NCI-H460 (cell line): ENCODE data around the gene POTEI. TPM values are rescaled to one million over a fixed set of nuclear protein-coding genes. Genes with fewer than 3 reads are reported as not detected.
"Not testable (repeated sequence)": the region's sequence is repeated elsewhere in the genome, so short reads cannot be mapped to it uniquely, and the experiment has no call there.

Experiments
- DNase-seq: peaks from one replicate; pipeline ENCODE4 v3.0.0-alpha.2; 2016; ENCODE audit warnings: low read depth; ENCODE audit errors: extremely low read depth
- polyA plus RNA-seq: library from polyadenylated mRNA; depleted of rRNA; stranded (reverse); fragments of >200 nt; gene quantifications from 2 replicates; pipeline ENCODE4 v1.2.3, GENCODE V29; 2014; cell fraction: nucleus; rRNA removed
- total RNA-seq: library from RNA; depleted of rRNA; stranded (reverse); fragments of >200 nt; shearing (Covaris generic); gene quantifications from 2 replicates; pipeline ENCODE4 v1.2.3, GENCODE V29; 2014; rRNA removed

The POTEI gene
- not detected in 2 replicates for total RNA-seq
- polyA plus RNA-seq, result not detected in 2 replicates

- DNase-seq, result not testable (repeated sequence)
Observed at GRCh38 chr2:130509228-130509627, at the start of gene POTEI. Gene POTEI (minus strand): TSS chr2:130509328. CDS start chr2:130509235, 93 bp downstream.

GRCh38 chr2:130556441-130556840 lies 47.3 kb upstream of the POTEI start:
- not testable (repeated sequence) for DNase-seq

DNA sequence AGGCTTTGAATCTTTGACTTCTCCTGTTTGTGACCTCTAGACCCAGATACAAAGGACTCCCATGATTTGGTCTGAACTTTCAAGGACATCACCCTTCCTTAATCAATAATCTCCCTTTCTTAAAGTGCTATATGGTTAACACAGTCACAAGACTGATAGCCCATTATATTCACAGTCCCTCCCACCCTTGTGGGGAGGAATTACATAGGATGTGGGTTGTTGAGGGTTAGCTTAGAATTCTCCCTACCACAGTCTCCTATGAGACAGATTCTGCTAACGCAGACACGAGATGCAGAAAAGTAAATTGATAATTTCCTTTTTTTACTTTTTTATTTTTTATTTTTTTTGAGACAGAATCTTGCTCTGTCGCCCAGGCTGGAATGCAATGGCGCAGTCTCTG lies 45.0 kb upstream of the POTEI start:
- not testable (repeated sequence) for DNase-seq

GRCh38 chr2:130549475-130549874 lies 40.3 kb upstream of the POTEI start:
- not testable (repeated sequence) for DNase-seq

- DNase-seq, result not testable (repeated sequence)
Observed at GRCh38 chr2:130548418-130548817, 39.3 kb upstream of the POTEI start.

DNA sequence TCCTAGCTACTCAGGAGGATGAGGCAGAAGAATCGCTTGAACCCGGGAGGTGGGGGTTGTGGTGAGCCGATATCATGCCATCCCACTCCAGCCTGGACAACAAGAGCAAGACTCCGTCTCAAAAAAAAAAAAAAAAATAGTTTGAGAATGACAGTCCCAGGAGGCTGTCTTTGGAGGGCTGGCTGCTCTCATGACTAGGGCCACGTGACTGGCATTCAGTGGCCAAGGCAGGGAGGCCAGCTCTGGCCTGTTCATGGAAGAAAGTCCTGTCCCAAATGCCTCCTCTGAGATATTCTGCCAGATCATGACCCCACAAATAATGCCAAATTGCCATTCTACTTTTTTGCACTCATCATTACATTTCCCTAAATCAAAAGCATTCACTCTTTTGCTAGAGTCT lies 35.9 kb upstream of the POTEI start:
- not testable (repeated sequence) for DNase-seq

DNA sequence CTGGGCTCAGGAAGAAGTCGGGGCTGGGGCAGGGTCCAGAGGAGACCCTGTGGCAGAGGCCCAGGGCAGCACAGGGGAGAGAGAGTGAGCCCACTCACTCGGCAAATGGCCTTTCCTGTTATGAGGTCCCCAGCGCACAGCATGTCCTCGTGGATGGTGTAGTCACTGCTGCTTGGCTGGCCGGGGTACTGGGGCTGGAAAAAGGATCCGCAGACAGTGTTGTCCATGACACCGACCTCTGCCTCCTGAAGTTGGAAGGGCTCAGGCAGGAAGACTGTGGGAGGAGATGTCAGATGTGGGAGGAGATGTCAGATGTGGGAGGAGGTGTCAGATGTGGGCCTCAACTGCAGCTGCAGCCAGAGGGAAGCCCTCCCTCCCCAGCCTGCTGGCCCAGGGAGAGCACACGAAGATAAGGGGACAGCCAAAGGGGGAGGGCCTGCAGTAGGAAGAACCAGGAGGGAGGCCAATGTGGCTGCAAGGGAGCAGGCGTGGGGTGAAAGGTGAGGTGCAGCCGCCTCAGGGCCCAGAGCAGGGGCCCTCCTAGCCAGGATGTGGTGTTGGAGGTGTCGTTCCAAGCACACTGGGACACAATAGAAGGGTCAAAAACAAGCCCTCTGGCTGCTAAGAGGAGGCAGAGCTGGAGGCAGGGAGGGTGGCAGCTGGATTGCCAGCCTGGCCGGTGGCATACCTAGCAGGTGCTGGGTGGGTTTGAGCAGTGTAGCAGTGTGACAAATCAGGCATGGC lies 34.8 kb upstream of the POTEI start:
- DNase-seq, result not testable (repeated sequence)

- DNase-seq, result not testable (repeated sequence)
Observed at GRCh38 chr2:130542789-130543188, 33.7 kb upstream of the POTEI start.

DNA sequence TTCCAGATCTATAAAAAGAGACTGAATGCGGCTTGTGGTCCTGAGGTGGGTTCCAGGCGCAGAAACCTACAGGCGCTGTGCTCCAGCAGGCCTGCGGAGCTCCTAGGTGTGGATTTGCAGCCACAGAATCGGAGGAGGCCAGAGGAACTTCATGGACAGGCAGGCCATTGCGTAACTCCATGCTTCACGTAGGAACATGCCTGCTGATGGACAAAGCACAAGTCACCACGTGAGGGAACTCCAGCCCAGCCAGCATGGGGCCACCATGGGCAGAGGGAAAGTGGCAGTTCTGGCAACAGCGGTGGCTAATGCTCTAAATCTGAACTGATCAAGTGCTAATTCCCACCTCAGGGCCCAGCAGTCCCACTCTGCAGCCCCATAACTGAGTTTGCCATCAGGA lies 29.1 kb upstream of the POTEI start:
- not testable (repeated sequence) for DNase-seq

DNA sequence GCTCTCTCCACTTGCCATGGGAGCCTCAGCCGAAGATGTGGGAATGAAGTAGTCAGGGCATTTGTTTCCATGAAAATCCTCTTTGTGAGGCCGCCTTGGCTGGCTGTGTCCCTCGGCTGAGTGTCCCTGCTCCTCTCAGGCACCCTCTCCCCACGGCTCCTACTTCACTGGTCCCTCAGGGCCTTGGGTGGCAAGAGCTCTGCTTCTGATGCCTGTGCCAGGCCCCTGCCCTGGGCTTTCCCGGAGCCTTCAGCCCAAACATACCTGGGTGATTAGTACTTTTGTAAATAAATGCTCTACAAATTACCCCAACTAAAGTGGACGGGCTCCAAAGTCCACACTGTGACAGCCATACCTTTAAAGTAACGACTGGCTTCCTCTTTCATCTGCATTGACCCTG lies 27.5 kb upstream of the POTEI start:
- DNase-seq, result not testable (repeated sequence)

DNA sequence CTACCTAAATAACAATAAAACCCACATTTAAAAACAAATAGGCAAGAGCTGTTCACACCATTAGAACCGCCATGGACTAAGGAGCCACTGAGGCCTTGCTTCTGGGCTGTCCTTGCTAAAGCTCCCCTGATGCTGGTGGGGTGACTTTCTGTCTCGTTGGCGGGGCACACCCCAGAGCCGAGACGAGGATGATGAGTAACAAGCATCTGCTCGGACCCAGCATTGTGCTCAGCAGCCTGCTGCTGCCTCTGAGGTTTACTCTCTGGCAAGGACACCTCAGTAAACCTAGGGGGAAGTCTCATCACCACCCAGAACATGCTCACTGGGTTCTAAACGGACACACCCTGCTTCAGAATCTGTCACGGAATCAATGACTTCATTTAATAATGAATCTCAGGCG lies 22.5 kb upstream of the POTEI start:
- not testable (repeated sequence) for DNase-seq

DNA sequence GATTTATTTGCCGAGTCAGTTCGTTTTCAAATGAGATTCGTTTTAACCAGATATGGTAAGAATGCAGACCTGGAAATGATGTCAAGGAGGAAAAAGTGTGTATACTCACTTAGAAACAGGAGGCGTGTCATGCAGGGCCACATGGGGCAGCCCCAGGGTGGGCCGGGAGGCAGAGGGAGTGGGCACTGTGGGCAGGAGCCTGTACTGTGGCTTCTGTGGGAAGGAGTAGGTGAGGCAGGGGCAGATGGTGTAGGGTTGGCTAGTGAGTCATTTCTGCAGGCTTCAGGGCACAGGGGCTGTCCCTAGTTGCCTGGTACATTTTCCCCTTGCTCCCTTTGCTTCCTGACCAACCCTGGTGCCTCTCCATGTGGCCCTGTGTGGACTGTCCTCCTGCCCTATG lies 22.1 kb upstream of the POTEI start:
- not testable (repeated sequence) for DNase-seq

GRCh38 chr2:130530212-130530611 lies 21.1 kb upstream of the POTEI start:
- not testable (repeated sequence) for DNase-seq

- not testable (repeated sequence) for DNase-seq
Observed at GRCh38 chr2:130529545-130529944, 20.4 kb upstream of the POTEI start.

- DNase-seq, result not testable (repeated sequence)
Observed at GRCh38 chr2:130527365-130527967, 18.3 kb upstream of the POTEI start.

DNA sequence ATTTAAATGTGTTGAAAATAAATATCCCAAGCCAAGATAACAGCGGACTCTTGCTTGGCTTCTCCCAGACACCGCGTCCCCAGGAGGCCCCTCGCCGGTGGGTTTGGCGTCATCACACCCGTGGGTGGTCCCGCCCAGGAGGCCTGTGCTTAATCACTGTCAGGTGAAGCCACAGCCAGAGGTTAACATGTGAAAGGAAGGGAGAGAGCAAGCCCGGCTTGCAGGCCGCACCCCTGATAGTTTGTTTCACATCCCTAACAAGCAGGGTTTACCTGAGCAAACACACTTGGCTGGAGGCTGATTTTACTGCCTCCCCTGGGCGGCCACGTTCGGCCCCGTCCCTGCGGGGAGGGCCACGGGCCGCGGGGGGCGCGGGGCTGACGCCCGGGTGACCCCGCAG lies 13.3 kb upstream of the POTEI start:
- DNase-seq, result not testable (repeated sequence)

DNA sequence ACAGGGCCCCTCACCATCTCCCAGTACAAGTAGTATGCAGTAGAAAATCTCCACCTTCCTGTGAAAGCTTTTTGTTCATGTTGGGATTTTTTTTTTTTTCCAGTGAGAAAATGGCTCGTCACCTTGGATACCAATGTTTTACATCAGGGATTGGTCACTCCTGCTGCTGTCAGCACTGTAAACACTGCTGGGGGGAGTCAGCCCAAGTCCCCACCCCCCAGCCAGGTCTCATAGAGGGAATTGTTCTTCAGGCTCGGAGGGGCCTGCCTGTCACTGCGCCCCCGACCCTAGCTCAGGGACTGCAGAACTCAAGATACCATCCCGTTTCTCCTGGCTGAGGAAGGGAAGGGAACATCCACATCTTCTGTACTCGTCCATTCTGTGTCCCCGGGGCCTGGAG lies 11.9 kb upstream of the POTEI start, which contains the start of gene CFC1B:
CFC1B (plus strand) TSS at position 231 of the 400 bp plus-strand sequence. CDS start 263 bp downstream, outside the sequence.
- not testable (repeated sequence) for DNase-seq

GRCh38 chr2:130518516-130519106 lies 9.5 kb upstream of the POTEI start:
- not testable (repeated sequence) for DNase-seq

DNA sequence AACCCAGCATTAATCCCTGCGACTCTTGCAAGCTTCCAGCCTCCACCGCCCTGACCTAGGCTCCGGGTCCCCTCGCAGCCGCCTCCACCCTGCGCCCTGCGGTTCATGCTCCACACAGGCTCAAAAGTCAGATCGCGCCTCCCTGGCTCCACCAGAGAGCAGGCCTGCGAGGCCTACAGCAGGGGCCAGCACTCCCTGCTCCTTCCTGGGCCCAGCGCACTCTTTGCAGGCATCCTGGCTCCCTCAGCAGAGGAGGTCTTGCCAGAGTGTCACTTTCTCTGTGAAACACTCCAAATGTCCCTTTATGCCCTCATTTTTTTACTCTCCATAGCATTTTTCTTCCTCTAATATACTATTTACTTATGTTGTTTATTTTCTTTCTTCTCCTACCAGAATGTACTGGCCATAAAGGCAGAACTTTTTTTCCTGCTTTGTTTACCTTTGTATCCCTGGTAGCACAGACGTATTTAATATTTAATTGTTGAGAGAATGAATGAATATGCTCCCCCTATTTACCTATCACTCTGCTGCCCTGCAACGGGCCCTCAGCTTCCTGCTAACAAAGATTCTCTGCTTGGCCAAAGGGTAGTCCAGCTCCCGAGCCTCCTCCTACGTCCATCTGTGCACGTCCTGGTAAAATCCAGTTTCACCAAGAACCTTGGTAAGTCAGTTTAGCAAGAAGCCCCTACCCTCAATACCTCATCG lies 2.8 kb upstream of the POTEI start:
- DNase-seq, result not testable (repeated sequence)

DNA sequence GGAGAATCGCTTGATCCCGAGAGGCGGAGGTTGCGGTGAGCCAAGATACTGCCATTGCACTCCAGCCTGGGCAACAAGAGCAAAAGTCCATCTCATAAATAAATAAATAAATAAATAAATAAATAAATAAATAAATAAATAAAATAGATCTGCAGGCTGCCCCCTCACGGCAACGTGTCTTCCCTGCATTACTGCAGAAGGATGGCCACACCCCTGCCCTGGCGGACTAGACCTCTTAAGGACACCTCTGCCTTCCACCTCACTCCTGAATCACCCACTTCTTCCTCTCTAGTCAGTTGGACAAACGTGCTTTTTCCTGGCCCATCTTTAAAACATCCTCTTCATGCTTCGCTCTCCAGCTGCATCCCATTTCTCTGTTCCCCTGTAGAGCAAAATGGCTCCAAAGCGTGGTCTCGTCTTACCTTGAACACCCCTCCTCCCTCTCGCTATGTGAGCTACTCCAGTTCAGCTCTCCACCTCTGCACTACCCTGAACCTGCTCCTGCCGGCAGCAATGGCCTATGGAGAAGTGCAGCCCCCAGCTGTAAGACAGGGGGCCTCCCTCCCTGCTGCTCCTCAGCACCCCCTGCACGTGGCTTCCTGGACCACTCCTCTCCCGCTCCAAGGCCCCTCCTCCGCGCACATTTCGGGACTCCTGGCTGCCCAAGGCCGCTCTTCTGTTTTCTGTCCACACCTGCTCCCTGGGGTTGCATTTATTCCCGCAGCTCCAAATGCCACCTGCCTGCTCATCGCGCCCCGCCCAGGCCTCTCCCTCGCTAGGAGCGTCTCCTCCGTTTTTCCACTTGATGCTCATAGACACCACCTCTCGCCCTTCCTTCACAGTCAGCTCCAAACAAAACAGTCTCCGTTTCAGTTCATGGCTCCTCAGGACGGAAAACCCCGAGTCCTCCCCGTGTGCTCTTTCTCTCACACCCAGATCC lies 1.9 kb upstream of the POTEI start:
- not testable (repeated sequence) for DNase-seq
